ENCODE results near the gene EPC1. TPM values are rescaled to one million over a fixed set of nuclear protein-coding genes. Genes with fewer than 3 reads are reported as not detected.

The EPC1 gene
- total RNA-seq, 1 experiment from 2014 or later = 21.5 TPM

DNA sequence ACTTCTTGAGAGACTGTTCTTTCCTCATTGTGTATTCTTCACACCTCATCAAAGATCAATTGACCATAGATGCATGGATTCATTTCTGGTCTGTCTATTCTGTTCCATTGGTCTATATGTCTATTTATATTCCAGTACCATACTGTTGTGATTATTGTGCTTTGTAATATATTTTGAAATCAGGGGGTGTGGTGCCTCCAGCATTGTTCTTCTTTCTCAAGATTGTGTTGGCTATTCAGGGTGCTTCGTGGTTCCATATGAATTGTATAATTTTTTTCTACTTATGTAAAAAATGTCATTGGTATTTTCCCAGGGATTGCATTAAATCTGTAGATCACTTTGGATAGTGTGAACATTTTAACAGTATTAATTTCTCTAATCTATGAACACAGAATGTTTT, 106.5 kb downstream of the EPC1 start:
- peaks cover 19% of the 10 kb centered on the region; the same call in 1 of the 2 replicates for H3F3A ChIP-seq (ENCODE audit: insufficient read depth, low read depth)
- POLR2A ChIA-PET (ENCODE audit: unreplicated experiment) = no interaction called here
- no peaks in the 10 kb centered on the region for H3K79me2 ChIP-seq (ENCODE audit: low read depth)
- CTCF ChIA-PET = no interaction called here
- H3K9me2 ChIP-seq (ENCODE audit: insufficient read depth) = no peaks in the 10 kb centered on the region
- H3K4me1 ChIP-seq (replicated peaks; ENCODE audit: insufficient read depth) = peaks cover 45% of the 10 kb centered on the region
- no peaks in the 10 kb centered on the region for H3K9me3 ChIP-seq (ENCODE audit: insufficient read depth, low read depth)
- no peak overlapping the region; the same call in 1 of the 2 replicates for H3K27ac ChIP-seq
- intact Hi-C loops (cut with micrococcal nuclease; ENCODE audit: unreplicated experiment) = no loop called here
- H2AFZ ChIP-seq = no peak overlapping the region
- no peaks in the 10 kb centered on the region for H4K20me1 ChIP-seq (ENCODE audit: insufficient read depth)
- H3K36me3 ChIP-seq (ENCODE audit: low read depth) = no peaks in the 10 kb centered on the region
- no peaks in the 10 kb centered on the region for H3K27me3 ChIP-seq (ENCODE audit: insufficient read depth, low read depth)
- TF ChIP-seq EZH2 (IDR thresholded peaks at IDR 0.05; ENCODE audit: low read depth) = no peak
- TF ChIP-seq, protein P1, sequence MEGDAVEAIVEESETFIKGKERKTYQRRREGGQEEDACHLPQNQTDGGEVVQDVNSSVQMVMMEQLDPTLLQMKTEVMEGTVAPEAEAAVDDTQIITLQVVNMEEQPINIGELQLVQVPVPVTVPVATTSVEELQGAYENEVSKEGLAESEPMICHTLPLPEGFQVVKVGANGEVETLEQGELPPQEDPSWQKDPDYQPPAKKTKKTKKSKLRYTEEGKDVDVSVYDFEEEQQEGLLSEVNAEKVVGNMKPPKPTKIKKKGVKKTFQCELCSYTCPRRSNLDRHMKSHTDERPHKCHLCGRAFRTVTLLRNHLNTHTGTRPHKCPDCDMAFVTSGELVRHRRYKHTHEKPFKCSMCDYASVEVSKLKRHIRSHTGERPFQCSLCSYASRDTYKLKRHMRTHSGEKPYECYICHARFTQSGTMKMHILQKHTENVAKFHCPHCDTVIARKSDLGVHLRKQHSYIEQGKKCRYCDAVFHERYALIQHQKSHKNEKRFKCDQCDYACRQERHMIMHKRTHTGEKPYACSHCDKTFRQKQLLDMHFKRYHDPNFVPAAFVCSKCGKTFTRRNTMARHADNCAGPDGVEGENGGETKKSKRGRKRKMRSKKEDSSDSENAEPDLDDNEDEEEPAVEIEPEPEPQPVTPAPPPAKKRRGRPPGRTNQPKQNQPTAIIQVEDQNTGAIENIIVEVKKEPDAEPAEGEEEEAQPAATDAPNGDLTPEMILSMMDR (conservative IDR thresholded peaks at IDR 0.05) = no peak
- peak overlapping the region; percentile 19; the same call in 1 of the 2 replicates for H3K4me2 ChIP-seq
- no peak overlapping the region for H3K4me3 ChIP-seq
- no peak for DNase-seq
- BruUV-seq (replicated peaks) = no TSS peak

DNA sequence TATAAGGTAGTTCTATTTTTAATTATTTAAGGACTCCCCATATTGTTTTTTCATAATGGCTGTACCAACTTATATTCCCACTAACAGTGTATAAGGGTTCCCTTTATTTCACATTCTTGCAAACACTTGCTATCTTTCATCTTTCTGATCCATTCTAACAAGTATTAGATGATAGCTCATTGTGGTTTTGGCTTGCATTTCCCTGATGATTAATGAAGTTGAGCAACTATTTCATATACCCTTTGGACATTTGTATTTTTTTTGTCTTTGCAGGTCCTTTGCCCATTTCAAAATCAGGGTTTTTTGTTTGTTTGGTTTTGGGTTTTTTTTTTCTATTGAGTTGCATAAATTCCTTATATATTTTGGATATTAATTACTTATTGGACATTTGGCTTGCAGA, 107.2 kb downstream of the EPC1 start:
- CTCF ChIA-PET = interaction anchor here (0.7 kb wide), 1 partner anchor 768 kb away, joined by 4 read pairs; no protein-coding TSS in a partner anchor
- Histone ChIP-seq H3K27ac (no peak overlapping the region; the same call in 1 of the 2 replicates), H3K79me2 (ENCODE audit: low read depth) (no peaks in the 10 kb centered on the region), H3K27me3 (ENCODE audit: insufficient read depth, low read depth) (no peaks in the 10 kb centered on the region), H3K36me3 (ENCODE audit: low read depth) (no peaks in the 10 kb centered on the region), H3K4me3 (no peak overlapping the region), H3K9me2 (ENCODE audit: insufficient read depth) (no peaks in the 10 kb centered on the region), H3K4me1 (replicated peaks; ENCODE audit: insufficient read depth) (peaks cover 45% of the 10 kb centered on the region), H4K20me1 (ENCODE audit: insufficient read depth) (no peaks in the 10 kb centered on the region), H2AFZ (no peak overlapping the region), H3K4me2 (peak overlapping the region; percentile 19; the same call in 1 of the 2 replicates), H3F3A (ENCODE audit: insufficient read depth, low read depth) (peaks cover 19% of the 10 kb centered on the region; the same call in 1 of the 2 replicates), H3K9me3 (ENCODE audit: insufficient read depth, low read depth) (no peaks in the 10 kb centered on the region)
- POLR2A ChIA-PET (ENCODE audit: unreplicated experiment) = no interaction called here
- TF ChIP-seq EZH2 (IDR thresholded peaks at IDR 0.05; ENCODE audit: low read depth) = no peak
- TF ChIP-seq, protein P1 (conservative IDR thresholded peaks at IDR 0.05) = no peak
- BruUV-seq (replicated peaks) = no TSS peak
- peak in 1 of 2 experiments; percentile 76 for DNase-seq
- intact Hi-C loops (cut with micrococcal nuclease; ENCODE audit: unreplicated experiment) = no loop called here

DNA sequence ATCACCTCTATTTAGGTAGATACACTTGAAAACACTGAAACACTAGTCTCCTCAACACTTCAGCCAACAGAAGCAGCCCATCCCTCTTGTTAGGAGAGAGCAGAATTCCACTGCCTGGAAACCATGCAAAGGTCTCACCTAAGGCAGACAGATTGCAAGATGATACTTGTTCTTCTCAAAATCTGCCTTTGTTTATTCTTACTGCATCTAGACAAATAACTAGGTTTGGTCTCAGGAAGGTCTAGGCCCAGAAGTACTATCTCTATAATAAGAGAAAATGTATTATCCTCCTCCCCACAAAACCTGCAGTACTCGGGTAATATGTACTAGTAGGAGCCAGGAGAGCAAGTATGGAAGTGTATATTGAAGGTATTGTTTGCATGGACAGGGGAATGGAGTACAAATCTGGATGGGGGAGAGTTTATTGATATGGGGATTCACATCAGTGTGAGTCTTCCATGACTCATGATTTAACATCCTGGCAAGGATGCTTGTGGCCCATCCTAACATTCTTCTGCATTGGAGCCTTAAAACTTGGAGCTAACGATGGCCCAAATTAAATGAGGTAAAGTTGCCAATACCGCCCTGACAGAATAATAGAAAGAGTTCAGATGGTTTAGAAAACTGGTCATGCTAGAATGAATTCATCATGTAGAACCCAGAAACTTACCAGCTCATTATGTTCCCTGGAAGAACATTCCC, 109.2 kb downstream of the EPC1 start:
- no TSS peak for BruUV-seq (replicated peaks)
- Histone ChIP-seq H3K27me3 (ENCODE audit: insufficient read depth, low read depth) (no peaks in the 10 kb centered on the region), H3K36me3 (ENCODE audit: low read depth) (no peaks in the 10 kb centered on the region), H3K27ac (no peak overlapping the region), H3K4me2 (no peak overlapping the region), H3K9me3 (ENCODE audit: insufficient read depth, low read depth) (no peaks in the 10 kb centered on the region), H3K79me2 (ENCODE audit: low read depth) (no peaks in the 10 kb centered on the region), H3K4me3 (no peak overlapping the region), H4K20me1 (ENCODE audit: insufficient read depth) (no peaks in the 10 kb centered on the region), H3K9me2 (ENCODE audit: insufficient read depth) (no peaks in the 10 kb centered on the region), H3F3A (ENCODE audit: insufficient read depth, low read depth) (peaks cover 19% of the 10 kb centered on the region; the same call in 1 of the 2 replicates), H2AFZ (no peak overlapping the region), H3K4me1 (replicated peaks; ENCODE audit: insufficient read depth) (peaks cover 30% of the 10 kb centered on the region)
- intact Hi-C loops (cut with micrococcal nuclease; ENCODE audit: unreplicated experiment) = no loop called here
- CTCF ChIA-PET = interaction anchor here (0.6 kb wide), 1 partner anchor 27 kb away, joined by 4 read pairs; no protein-coding TSS in a partner anchor
- DNase-seq = no peak
- TF ChIP-seq, protein P1 (conservative IDR thresholded peaks at IDR 0.05) = no peak
- no peak for TF ChIP-seq EZH2 (IDR thresholded peaks at IDR 0.05; ENCODE audit: low read depth)
- POLR2A ChIA-PET (ENCODE audit: unreplicated experiment) = no interaction called here

All from PC-9 (cell line).